PC-9 (cell line): ENCODE results near the gene MAN1A2.

ENCODE experiments used
- EZH2 ChIP-seq: fragments of 200-600 bp; sonication (generic); IDR thresholded peaks from 2 replicates; pipeline ENCODE4 v1.8.0; 2017; ENCODE audit warnings: antibody characterized with exemption, low read depth
- TF ChIP-seq, protein P1 (sequence below): fragments of 200-600 bp; sonication (generic); conservative IDR thresholded peaks from 2 replicates; pipeline ENCODE4 v1.6.1; 2017; ENCODE audit warnings: mixed run types, antibody characterized with exemption, mild to moderate bottlenecking, moderate library complexity

DNA sequence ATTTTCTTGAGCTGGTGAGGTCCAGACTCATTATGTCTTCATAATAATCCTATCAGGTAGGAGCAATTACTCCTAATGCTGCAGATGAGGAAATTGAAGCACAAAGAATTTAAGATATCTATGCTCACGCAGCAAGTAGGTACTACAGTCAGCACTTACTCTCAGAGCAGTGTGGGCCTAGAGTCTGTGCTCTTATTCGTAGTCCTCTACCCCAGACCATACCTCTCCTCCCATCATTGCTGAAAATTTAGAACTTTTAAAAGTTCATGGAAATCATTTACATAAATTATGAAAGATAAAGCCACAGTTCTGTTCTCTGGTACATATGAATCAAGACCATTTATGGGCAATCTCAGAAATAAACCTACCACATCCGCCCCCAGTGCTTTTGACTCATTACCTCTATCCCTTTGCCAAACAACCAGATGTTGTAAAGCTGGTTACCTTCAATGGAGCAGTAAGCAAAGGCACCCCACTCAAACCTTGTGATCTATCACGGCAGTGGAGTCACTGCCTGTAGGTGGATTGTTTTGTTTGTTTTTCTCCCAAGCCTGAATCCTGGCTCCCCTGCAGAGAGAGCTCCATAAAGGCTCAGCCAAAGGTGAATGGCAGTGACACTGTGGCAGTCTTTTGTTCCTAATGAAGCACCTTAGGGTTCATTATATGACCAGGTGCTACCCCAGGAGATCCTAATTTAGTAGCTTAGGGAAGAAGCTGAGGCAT lies 20.9 kb upstream of the MAN1A2 start:
- TF ChIP-seq, protein P1, sequence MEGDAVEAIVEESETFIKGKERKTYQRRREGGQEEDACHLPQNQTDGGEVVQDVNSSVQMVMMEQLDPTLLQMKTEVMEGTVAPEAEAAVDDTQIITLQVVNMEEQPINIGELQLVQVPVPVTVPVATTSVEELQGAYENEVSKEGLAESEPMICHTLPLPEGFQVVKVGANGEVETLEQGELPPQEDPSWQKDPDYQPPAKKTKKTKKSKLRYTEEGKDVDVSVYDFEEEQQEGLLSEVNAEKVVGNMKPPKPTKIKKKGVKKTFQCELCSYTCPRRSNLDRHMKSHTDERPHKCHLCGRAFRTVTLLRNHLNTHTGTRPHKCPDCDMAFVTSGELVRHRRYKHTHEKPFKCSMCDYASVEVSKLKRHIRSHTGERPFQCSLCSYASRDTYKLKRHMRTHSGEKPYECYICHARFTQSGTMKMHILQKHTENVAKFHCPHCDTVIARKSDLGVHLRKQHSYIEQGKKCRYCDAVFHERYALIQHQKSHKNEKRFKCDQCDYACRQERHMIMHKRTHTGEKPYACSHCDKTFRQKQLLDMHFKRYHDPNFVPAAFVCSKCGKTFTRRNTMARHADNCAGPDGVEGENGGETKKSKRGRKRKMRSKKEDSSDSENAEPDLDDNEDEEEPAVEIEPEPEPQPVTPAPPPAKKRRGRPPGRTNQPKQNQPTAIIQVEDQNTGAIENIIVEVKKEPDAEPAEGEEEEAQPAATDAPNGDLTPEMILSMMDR = no peak
- no peak for TF ChIP-seq EZH2
